NB4 (cell line): ENCODE data around the gene AKT1.

Experiments
- DNase-seq: peaks from one replicate; pipeline ENCODE4 v3.0.0; 2010; ENCODE audit warnings: low read depth
- H3K4me3 ChIP-seq: one replicate; pipeline ENCODE4 v1.5.1; 2011; ENCODE audit warnings: mild to moderate bottlenecking, low read depth, low read length, moderate library complexity
- MYC ChIP-seq: IDR thresholded peaks from 2 replicates; pipeline ENCODE4 v1.6.1; 2011; ENCODE audit warnings: low read depth, low read length
- POLR2A ChIP-seq: IDR thresholded peaks from 2 replicates; pipeline ENCODE4 v1.6.1; 2011; ENCODE audit warnings: mild to moderate bottlenecking; ENCODE audit not compliant: insufficient read length; ENCODE audit errors: extremely low read depth
- TF ChIP-seq, protein P1 (sequence below): IDR thresholded peaks from one replicate; pipeline ENCODE4 v1.5.1; 2012; ENCODE audit warnings: low read depth, low read length
- TF ChIP-seq, protein P2 (sequence below): IDR thresholded peaks from 2 replicates; pipeline ENCODE4 v1.6.1; 2011; ENCODE audit warnings: low read depth, low read length

Gene AKT1

DNA sequence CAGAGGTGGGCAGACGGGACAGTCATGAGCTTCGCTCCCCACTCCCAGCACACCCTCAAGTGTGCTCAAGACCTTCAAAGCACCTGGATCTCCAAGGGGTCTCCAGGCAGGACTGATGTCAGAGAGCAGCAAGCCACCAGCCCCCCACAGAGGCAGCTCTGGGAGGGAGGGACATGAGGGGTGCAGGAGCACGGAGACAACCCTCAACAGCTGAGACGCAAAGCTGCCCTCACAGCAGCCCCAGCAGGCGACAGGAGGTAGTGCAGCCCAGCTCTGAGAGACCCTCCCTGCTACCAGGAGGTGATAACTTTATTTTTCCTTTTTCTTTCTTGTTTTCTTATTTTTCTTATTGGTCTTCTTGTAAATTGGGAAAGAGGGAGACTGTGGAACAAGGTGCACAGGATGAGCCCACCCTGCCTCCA is 24.7 kb downstream of the AKT1 start:
- no peak for TF ChIP-seq POLR2A
- TF ChIP-seq, protein P1, sequence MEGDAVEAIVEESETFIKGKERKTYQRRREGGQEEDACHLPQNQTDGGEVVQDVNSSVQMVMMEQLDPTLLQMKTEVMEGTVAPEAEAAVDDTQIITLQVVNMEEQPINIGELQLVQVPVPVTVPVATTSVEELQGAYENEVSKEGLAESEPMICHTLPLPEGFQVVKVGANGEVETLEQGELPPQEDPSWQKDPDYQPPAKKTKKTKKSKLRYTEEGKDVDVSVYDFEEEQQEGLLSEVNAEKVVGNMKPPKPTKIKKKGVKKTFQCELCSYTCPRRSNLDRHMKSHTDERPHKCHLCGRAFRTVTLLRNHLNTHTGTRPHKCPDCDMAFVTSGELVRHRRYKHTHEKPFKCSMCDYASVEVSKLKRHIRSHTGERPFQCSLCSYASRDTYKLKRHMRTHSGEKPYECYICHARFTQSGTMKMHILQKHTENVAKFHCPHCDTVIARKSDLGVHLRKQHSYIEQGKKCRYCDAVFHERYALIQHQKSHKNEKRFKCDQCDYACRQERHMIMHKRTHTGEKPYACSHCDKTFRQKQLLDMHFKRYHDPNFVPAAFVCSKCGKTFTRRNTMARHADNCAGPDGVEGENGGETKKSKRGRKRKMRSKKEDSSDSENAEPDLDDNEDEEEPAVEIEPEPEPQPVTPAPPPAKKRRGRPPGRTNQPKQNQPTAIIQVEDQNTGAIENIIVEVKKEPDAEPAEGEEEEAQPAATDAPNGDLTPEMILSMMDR = peak; percentile 58
- TF ChIP-seq, protein P2, sequence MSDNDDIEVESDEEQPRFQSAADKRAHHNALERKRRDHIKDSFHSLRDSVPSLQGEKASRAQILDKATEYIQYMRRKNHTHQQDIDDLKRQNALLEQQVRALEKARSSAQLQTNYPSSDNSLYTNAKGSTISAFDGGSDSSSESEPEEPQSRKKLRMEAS = no peak
- H3K4me3 ChIP-seq = no peak overlapping the region
- peak; percentile 38 for DNase-seq

DNA sequence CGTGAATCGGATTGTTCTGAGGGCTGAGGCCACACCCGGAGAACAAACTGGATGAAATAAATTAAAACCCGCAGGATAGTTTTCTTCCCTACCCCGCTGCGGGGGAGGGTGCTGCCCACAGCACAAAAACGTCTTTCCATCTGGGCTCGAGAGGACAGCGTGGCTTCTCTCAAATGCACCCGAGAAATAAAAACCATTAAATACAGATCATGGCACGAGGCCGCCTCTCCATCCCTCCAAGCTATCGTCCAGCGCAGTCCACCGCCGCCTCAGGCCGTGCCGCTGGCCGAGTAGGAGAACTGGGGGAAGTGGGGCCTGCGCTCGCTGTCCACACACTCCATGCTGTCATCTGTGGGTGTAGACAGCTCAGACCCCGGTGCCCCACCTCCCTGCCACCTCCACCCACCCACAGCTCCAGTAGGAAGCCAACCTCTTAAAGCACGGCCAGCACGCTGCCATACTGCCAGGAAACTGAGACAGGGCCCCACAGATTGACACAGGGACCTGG is 25.4 kb downstream of the AKT1 start:
- no peak overlapping the region for H3K4me3 ChIP-seq
- TF ChIP-seq, protein P2 = no peak
- TF ChIP-seq POLR2A = no peak
- no peak for TF ChIP-seq MYC
- TF ChIP-seq, protein P1 = no peak
- DNase-seq = no peak

DNA sequence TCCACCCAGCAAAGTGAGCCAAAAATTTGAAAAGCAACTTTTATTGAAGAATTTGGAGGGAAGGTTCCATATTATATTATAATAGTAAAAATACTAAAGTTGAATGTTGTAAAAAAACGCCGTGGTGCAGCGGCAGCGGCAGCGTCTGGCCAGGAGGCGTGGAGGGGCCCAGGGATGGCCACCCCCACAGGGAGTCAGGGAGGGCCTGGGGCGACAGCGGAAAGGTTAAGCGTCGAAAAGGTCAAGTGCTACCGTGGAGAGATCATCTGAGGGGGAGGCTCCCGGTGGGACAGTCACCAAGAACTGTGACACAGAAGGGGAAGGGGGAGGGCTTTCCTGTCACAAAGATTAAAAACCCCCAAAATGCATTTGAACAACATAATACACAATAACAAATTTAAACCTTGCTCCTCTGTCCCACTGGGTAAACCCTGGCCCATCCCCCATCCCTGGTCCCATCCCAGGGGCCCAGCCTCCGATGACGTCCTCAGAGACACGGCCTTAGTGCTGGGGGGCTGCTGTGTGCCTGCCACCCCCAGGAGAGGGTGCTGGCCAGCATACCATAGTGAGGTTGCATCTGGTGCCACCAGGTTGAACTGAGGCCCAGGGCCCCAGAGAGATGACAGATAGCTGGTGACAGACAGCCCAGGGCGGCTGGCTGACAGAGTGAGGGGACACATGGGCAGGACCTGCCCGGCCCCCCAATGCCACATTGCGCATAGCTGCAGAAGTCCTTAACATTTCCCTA is 26.1 kb downstream of the AKT1 start:
- TF ChIP-seq, protein P2 = no peak
- TF ChIP-seq MYC = no peak
- TF ChIP-seq, protein P1 = no peak
- TF ChIP-seq POLR2A = no peak
- H3K4me3 ChIP-seq = no peak overlapping the region
- DNase-seq = no peak

DNA sequence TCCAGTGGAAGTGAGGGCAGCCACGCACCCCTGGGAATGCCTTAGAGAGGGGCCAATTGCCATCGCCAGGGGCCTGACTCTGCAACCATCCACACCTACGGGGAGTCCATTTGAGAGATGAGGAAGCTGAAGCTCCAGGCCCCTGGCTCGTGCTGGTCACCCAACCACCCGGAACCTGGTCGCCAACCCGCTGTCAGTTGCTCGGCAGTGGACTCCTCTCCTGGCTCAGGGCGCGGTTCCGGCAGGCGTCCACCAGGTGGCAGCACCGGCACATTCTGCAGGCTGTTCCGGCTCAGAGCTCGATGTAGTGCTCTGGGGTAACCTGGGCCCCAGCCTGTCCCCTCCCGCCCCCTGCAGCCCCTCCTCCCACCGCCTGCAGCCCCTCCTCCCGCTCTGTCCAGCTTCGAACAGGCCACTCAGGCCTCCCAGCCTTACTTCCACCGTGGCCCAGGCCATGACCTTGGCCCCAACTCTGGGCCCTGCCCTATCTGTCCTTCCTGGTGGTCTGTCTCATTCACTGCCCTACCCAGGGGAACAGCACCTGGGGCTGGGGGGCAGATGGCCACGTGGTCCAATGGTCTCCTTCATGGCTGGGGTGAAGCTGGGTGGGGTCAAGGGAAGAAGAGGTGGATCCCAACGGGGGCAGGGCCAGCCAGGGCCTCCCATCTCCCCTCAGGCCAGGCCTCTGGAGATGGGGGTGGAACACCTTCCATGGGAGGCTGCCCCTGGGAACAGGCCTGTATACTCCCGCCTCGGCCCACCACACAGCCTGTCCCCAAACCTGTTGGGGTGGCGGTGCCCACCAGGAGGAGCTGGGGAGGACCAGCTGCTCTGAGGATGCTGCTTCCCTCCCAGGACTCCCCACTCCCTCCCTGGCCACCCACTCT is 26.9 kb downstream of the AKT1 start:
- TF ChIP-seq, protein P2 = peak; percentile 54; the same call in 1 of the 2 replicates
- TF ChIP-seq, protein P1 = peak; percentile 65
- no peak for TF ChIP-seq POLR2A
- peak; percentile 82 for DNase-seq
- no peak overlapping the region for H3K4me3 ChIP-seq

DNA sequence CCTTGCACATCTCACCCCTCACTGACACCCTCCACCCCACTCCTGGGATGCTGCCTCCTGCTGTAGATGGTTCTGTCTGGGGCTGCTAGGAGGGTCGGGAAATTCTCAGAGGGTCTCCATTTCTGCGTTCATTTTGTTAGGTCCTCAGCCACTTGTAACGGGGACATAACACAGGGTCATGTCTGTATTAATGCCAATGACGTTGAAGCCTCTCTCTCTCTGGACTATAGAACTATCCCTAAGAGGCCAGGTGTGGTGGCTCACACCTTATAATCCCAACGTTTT is 28.0 kb downstream of the AKT1 start:
- TF ChIP-seq MYC = no peak
- no peak for TF ChIP-seq POLR2A
- TF ChIP-seq, protein P2 = no peak
- TF ChIP-seq, protein P1 = no peak

More for the DNA sequence above, 28.0 kb downstream of the AKT1 start:
- no peak overlapping the region for H3K4me3 ChIP-seq
- DNase-seq = no peak
